ENCODE data around the gene POLR1A.
"Not testable (repeated sequence)": the region's sequence is repeated elsewhere in the genome, so short reads cannot be mapped to it uniquely, and the experiment has no call there.

POLR1A gene

DNA sequence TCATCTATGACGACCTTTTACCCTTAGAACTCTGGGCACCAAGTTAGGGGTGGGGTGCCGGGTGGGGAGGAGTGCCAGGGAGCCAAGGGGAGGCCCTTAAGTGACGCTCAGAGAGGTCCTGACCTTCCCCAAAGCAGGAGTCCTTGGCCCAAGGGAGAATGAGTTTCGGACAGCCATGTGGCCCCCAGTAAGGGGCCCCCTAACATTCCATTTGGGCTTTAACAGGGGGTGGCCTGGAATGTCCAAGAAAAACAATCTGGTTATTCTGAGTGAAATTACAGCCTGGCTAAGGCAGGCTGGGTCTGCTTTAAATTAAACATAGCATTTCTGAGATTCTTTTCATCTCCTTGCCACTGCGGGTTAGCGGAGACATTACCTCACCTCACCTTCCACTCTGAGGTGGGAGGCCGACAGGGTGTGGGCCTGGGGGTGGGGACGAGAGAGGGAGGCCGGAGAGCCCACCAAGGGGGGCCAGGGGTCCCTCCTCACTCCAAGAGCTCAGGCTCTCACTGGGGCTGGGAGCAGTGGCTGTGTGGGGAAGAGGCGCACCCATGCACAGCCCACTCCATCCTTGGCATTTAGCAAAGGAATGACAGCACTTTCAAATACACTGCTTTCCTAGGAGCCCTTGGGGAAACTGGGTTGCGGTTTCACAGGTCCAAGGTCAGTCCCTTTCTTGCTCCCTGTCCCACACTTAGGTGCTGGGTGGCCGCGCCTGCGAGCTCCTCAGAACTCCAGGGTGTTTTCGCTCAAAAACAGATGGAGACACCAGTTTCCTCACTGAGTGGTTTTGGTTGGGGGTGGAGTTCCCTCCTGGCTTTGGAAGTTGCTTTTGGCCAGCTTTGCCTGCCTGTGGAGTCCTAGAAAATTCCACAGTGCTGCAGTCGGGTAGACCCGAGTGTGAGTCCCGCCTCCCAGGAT lies 107.4 kb downstream of the POLR1A start:
- no peak for DNase-seq (ENCODE audit: low read depth)

DNA sequence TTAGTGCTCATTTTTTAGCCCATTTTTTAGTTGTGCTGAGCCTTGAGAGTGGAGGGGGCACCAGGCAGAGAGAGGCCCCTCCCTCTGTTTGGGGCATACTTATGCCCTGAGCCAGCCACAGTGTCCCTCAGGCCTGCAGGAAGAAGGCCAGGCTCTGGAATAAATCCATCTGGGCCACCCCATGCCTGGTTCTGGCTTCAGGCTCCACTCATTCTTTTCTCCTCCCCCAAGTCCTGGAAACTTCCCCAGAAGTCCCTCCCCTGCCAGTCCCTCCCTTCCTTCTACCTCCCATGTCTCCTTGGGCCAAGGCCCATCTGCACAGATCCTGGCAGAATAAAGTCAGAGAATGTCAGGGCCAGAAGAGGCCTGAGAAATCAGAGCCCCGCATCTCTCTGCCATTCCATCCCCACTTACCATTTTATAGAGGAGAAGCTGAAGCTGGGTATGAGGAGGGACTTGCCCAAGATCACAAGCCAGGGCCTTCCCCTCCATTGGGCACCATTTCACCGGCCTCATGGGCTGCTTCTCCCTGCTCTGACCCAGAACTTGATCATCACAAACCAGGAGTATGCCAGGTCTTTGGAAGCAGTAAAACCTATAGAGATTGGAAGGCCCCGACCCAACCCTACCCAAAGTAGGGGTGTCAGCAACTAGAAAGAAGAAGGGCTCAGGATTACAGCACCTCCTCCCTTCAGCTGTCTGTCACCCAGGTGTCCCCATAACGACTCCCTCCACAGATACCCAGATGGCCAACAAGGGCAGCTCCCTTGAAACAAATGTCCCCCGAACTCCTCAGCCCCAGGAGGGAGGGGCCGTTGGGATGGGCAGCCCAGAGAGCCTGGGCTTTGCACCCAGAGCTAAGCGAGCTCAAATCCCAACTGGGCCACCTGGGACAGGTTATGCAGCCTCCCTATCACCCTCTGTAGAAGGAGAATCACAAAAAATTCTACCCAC lies 108.4 kb downstream of the POLR1A start:
- DNase-seq (ENCODE audit: low read depth): no peak

DNA sequence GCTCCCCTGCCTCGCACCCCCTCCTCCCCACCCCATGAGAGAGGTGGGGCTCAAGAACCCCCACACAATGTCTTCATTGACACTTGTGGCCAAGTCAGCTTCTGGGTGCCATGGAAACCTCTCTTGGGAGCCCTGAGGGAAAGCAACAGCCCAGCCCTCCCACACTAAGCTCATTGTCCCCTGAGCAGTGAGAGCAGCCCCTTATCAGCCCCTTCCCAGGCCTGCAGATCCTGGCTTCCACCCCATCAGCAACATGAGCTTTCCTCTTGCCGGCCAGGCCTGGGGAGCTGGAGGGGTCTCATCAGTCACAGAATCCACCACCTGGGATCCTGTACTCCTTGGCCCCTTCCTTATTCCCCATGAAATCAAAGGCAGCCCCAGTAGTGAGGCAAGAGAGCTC lies 109.1 kb downstream of the POLR1A start:
- no peak for DNase-seq (ENCODE audit: low read depth)

DNA sequence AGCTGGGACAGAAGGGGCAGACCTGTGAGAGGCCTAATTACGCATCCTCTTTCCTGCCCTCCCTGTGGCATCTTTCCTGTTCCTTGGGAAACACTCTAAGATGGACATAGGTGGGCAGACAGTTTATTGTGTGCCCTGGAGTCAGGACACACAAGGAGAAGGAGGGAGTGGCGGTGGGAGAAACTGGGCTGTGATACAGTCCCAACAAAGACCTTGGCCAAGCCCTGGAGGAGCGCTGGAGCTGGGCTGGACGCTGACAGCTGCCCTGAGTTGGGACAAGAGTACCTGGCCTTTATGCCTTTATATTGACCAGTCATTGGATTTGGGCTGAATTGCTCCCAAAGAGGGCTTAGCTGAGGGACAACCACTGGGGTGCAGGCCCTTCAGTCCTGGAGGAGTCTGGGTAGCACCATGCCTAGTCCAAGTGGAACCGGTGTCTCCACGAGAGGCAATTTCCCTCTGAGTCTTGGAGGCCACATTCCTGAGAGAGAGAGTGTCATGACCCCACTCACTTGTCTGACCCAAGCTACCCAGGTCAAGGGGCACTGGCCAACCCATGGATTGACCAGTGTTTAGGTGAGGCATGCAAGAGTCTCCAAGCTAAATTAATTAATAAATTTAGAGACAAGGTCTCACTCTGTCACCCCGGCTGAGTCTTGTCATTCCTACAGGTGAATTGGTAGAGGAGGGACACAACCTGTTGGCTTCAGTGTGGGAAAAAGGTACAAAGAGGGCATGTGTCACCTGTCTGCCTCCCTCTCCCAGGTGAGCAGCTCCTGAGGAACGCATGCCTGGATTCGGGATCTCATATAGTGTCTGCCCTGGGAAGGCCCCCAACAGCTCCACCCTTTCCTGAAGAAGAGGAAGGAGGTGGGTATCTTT lies 109.8 kb downstream of the POLR1A start:
- no peak for DNase-seq (ENCODE audit: low read depth)

DNA sequence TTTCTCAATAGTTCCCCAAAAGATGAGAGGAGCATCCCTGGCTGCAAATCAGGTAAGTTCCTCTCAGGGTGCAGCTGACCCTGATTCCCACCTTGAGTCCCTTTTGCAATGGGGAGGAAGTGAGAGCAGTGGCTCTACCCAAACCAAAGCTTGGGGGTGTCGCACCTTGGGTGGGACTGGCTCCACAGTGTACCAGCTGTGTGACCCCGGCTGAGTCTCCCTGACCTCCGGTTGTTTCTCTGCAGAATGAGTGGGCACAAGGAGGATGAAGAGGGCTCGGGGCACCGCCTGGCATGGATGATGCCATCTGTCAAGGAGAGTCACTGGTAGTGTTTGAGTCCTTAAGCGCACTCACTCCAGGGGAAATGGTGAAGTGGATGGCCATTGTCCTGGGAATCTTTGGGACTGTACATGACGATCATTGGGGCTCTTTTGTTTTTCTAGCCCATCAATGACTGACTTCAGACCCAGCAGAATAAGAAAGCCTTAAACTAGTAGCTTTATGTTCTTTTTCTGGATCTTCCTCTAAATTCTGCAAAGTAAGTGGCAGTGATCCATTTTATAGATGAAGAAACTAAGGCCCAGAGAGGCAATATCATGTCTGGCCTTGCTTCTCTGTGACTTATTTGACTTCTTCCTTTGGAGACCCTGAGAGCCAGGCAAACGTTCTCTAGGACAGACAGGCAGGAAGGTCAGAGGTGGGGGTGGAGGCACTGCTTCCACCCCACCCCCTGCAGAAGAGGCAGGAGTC lies 110.6 kb downstream of the POLR1A start:
- DNase-seq (ENCODE audit: low read depth): no peak

DNA sequence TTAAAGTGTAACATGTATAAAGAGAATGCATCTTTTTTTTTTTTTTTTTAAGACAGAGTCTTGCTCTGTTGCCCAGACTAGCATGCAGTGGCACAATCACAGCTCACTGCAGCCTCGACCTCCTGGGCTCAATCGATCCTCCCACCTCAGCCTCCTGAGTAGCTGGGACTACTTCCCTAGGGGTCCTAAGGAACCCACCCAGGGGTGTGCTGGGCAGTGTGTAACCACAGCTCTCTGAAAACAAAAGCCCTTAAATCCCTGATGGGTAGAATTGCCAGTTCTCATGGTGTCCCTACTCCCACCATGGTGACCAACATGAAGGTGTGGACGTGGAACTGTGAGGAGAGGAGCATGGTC lies 111.3 kb downstream of the POLR1A start:
- DNase-seq (ENCODE audit: low read depth): no peak

DNA sequence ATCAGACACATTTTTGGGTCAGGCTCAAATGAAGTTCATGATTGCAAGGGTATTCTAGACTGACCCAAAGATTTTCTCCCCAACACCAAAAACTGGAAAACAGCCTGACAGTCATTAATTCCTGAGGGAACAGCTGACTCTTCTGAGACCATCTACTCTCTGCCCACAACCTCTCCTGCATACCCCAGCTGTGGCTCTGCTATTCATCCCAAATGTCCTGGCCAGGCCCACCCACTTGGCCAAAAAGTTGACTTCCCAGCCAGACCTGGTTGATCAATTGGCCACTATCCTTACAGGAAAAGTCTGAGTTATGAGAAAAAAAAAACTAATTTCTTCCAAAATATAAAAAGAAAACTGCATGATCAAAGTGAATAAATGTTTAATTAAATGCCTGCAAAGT lies 113.1 kb downstream of the POLR1A start:
- no peak for DNase-seq (ENCODE audit: low read depth)

DNA sequence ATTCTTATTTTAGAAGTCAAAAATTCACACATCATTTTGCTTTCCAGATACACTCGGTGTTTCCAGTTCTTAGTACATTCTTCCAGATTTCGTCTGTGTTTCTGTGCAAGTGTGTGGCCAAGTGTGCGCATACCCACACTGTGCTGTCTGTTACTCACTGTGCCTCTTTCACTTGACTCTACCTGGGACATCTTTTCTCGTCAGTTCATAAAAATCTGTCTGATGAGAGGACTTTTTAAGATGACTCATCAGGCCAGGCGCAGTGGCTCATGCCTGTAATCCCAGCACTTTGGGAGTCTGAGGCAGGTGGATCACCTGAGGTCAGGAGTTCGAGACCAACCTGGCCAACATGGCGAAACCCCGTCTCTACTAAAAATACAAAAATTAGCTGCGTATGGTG lies 113.6 kb downstream of the POLR1A start:
- DNase-seq (ENCODE audit: low read depth): not testable (repeated sequence)

DNA sequence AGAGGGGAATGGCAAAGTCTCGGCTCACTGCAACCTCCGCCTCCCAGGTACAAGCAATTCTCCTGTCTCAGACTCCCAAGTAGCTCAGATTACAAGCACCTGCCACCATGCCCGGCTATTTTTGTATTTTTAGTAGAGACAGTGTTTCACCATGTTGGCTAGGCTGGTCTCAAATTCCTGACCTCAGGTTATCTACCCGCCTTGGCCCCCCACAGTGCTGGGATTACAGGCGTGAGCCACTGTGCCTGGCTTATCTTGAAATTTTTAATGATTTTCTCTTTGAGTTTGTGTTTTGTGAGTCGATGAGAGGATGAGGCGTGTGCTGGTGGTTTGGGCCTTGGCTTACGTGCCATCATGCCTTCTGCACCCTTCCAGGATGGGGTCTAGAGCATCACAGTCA lies 115.6 kb downstream of the POLR1A start:
- DNase-seq (ENCODE audit: low read depth): no peak

DNA sequence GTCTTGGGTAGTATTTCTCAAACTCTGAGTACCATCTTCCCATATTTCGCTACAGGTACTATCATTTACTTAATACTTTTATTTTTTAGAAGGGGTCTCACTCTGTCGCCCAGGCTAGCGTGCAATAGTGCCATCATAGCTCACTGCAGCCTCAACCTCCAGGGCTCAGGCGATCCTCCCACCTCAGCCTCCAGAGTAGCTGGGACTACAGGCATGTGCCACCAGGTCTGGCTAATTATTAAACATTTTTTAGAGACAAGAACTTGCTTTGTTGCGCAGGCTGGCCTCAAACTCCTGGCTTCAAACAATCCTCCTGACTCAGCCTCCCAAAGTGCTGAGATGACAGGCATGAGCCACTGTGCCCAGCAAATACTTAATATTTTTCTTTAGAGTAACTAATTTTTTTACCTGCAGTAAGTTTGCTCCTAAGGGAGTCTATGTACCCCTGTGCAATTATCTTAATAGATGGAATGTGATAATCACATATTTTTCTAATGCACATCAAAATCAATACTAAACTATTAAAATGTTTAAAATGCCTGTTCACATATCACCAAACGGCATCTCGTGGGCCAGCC lies 116.3 kb downstream of the POLR1A start:
- DNase-seq (ENCODE audit: low read depth): no peak

DNA sequence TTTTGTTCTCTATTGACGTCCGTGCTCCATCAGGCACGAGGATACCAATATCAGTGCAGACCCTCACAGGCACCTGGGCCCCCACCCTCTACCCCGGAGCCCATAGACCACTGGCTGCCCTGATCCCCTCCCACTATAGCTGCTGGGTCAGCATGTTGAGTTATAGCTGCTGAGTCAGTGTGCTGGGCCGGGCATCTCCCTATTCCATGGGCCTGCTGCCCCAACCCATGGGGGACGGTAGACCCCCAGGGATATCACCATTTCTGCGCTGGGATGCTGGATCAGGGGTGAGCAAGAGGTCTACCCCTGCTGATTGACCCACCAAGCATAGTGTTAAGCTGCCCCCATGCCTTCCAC lies 116.8 kb downstream of the POLR1A start:
- no peak for DNase-seq (ENCODE audit: low read depth)

DNA sequence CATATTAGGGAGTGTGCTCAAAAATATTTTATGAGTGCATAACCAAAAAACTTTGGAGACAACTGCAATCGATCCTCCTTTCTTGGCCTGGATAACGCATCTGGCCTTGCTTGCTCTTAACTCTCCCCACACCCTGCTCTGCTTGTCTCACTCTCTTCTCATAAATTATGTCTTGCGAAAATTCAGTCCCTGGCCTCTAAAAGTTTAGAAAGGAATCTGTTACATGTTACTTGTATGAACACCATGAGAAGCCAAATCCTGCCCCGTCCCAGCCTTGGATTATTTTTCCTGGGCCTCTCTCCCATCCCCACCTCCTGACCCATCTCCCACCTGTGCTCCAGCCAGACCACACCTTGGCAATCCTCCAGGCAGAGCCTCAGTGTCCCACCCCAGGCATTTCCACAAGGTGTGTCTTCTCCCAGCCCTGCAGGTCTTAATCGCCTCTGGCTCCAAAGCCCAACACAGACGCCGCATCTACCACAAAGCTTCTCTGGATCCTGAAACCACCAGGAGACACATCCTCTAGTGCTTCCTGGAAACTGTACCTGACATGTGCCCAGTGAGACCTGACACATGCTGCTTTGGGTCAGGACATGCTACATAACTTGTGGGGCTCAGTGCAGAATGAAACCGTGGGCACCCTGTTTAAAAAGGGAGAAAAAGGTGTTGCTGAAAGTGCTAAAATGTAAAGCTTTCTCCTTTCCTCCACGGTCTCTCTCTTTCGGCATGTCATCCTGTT lies 117.3 kb downstream of the POLR1A start:
- DNase-seq (ENCODE audit: low read depth): no peak

DNA sequence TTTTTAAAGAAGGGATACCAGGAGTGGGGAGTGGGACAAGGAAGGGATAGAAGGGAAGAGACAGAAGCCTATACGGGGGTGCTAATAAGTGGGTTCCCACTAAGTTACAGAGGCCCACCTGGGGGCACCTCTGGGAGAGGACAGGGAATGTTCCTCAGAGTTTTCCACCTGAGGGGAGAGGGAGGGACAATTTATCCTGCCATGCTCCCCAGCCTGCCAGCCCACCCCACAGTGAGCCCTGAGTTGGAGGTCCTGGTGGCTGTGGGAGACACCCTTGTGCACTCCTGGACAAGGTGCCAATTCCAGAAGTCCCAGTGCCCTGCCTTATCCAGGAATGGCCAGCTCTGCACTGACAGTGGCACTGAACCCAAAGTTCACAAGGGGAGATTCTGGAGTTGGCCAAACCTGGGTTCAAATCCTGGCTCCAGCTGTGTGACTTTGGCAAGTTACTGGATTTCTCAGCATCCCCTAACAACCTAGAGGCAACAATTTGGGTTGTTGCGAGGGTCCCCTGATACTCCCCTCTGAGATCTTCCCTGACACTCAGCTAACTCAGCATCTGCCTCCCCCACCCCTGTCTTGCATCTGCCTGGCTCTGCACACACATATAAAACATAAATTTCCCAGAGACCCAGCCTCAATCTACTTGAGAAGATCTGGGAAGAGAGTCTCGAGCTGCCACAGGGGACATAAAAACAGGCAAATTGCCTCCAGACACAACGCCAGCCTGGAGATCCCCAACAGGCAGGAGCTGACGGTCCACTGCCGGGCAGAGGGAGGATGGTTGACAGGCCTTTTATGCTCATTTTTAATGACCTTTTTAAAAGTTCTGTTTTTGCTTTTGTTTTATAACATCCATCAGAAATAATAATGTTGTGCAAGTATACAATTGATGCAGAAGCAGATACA lies 118.2 kb downstream of the POLR1A start:
- no peak for DNase-seq (ENCODE audit: low read depth)

DNA sequence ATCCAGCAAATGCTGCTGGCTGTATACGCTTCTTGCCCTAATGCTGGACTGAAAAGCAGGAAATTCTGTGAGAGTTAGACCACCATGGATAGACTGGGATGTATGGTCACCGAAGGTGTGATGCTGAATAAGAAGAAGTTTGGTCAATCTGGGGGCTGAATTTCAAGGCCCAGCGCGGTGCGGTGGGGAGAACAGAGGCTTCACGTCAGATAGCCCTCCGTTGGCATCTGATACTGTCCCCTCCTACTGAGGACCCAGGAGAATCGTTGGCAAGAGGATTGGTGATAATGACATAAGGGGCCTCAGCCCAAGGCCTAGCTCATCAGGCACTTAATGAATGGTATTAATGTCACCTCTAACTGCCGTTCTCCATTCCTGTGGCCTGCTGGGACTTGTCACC lies 119.6 kb downstream of the POLR1A start:
- DNase-seq (ENCODE audit: low read depth): no peak

DNA sequence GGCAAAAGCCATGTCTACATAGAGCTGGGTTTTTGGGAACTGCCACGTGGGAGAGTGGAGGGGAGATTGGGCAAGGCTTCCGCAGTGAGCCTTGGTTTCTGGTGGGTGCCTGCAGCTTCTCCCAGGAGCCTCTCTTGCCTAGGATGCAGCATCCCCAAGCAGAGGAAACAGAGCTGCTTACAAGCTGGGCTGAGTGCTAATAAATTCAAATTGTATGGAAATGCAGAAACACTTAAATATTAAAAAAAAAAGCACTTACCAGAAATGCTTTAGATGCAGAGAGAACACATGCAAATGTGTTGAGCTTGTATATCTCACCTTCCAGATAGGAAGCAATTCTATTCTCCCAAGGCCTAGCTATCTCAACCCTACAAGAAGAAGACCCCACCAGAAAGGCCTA lies 120.9 kb downstream of the POLR1A start:
- no peak for DNase-seq (ENCODE audit: low read depth)

DNA sequence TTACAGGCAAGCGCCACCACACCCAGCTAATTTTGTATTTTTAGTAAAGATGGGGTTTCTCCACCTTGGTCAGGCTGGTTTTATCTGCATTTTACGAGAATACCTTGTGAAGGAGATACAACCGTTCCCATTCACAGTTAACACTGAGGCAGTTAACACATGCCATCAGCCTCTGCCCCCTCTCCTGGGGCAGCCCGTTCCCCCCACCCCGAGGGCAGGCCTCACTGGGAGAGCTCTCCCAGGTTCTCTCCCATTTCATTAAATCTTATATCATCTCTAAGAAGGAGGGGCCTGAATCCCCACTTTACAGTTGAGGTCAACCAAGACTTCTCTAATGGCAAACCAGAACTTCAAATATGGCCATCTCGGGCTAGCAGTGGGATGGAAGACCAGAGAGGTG lies 121.9 kb downstream of the POLR1A start:
- DNase-seq (ENCODE audit: low read depth): no peak

DNA sequence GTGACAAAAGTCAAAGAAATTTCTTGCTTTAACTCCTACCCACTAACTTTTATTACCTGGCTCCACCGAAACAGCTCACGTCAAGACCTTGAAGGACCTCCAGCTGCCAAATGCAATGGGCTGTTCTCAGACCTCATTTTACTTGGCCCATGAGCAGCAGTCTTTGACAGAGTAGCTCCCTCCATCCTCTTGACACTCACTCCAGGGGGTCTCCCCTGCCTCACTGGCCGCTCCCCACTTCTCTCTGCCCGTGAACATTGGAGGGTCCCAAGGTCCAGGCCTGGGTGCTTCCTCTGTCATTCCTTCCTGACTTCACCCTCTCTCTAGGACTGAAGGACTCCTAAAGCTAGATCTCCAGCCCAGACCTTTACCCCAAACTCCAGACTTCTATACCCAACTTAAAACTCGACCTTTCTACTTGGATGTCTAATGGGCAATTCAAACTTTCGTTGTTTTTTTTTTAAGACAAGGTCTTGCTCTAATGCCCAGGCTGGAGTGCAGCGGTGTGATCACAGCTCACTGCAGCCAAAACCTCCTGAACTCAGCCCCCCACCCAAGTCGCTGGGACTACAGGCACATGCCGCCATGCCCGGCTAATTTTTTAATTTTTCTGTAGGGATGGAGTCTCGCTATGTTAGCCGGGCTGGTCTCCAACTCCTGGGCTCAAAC lies 124.0 kb downstream of the POLR1A start:
- no peak for DNase-seq (ENCODE audit: low read depth)

DNA sequence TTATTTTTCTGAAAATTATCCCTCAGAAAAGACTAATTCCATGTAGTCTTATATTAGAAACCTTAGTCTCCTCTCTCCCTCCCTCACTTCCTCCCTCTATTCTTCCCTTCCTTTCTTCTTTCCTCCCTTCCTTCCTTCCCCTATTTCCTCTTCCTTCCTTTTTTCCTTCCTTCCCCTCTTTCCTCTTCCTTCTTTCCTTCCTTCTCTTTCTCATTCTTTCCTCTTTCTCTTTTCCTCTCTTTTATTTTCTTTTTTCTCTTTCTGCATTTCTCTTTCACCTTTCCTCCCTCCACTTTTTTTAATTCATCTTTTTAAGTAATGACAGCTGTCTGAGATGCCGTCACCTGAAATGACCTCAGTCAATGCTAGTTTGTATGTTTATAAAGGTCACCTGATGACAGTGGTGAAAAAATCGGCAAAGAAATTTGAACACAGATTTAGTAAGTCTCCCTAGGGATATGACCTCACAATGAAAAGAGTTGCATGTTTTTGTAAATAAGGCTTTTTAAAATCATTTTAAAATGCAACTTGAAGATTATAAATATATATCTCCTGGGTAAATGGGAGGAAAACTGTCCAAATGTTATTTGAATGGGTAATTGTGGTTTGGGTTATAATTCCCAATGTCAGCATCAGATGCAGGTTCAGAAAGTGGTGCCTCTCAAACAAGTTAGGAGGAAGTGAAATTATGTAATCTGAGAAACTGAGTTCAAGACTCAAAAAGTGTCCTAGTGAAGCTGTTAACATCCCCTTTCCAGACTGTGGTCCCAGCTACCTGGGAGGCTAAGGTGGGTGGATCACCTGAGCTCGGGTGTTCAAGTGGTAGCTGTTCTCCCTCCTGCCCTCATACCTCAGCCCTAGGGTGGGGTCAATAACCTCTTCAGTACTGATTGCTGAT lies 126.6 kb downstream of the POLR1A start:
- no peak for DNase-seq (ENCODE audit: low read depth)

All from stimulated activated CD8-positive, alpha-beta memory T cell treated with anti-CD3 and anti-CD28 coated beads, Interleukin-7, amount 100 ng/mL, for 24 hours (primary cell).